Left cardiac atrium (tissue), 4 donors: ENCODE results near the gene TIGIT. TPM values are rescaled to one million over a fixed set of nuclear protein-coding genes. Genes with fewer than 3 reads are reported as not detected.
"Not testable (repeated sequence)": the region's sequence is repeated elsewhere in the genome, so short reads cannot be mapped to it uniquely, and the experiment has no call there.

ENCODE experiments used
- ATAC-seq, 2 donors: fragments of 200-7000 bp; cut with Tn5 transposase; one replicate each; pipeline ENCODE4 v1.9.1; 2020; ENCODE audit warnings: mild to moderate bottlenecking in 2 of 2, moderate library complexity in 2 of 2
- DNase-seq: peaks from one replicate; pipeline ENCODE4 v3.0.0-alpha.2; 2020
- intact Hi-C, 2 donors: fragments of 100-400 bp; cut with DNase I; formaldehyde crosslinking; loops; one replicate each; pipeline versions ENCODE4 v1.14.1 to v1.15.1; 2022 to 2023
- long read RNA-seq: library from polyadenylated mRNA; unstranded; transcript quantifications from one replicate; pipeline ENCODE4 v2.0.0, GENCODE V29; 2021
- total RNA-seq, 2 donors: library from RNA; stranded (reverse); fragmentation: NEBNext Ultra II Directional; extraction: Animal tissue kit (Norgen Biotek cat#: 25700); gene quantifications; one replicate each; pipeline ENCODE4 v1.2.1, GENCODE V29; 2021
- donor health status: DM: no; HTN: yes; CAD: no.
- donor health status: DM: no; HTN: yes; CAD: no; lungs with severe emphysema.
- donor health status: DM: yes; HTN: yes; CAD: no.
- donor health status: Dilated cardiomyopathy.

TIGIT gene
- under 1 TPM in 1 of 2 donors, not detected in 1; 0.13 TPM for total RNA-seq
- long read RNA-seq: 0 reads

DNA sequence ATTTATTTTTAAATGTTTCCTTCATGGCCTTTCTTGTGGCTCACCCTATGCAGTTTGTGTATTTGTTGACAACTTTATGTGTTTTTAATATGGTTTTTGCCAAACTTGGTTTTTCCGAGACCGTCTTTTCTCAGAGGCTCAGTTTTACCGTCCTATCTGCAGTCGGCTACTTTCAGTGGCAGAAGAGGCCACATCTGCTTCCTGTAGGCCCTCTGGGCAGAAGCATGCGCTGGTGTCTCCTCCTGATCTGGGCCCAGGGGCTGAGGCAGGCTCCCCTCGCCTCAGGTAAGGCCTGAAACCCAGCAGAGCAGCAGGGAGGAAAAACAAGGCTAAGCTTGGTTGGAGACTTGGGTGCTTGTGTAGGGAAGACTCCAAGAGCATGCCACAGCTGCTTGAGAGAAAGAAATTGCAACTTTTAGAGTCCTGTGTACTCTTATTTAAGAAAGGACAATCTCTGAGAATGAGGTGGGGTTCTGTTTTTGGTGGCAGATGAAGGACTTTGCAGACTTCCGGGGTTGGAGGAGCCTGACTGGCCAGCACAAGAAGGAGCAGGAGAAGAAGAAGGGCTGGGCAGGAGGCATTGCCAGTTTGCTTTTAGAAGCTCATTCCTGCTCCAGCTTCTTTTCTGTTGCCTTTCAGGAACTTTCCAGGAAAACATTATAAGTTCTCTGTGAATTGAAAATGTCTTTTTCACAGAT lies at the start of gene TIGIT:
TSS of gene TIGIT (plus strand) at position 191 of the 698 bp plus-strand sequence. CDS start at position 225, 34 bp downstream.
- DNase-seq: no peak
- ATAC-seq: no peak
- intact Hi-C loops: no loop called here

DNA sequence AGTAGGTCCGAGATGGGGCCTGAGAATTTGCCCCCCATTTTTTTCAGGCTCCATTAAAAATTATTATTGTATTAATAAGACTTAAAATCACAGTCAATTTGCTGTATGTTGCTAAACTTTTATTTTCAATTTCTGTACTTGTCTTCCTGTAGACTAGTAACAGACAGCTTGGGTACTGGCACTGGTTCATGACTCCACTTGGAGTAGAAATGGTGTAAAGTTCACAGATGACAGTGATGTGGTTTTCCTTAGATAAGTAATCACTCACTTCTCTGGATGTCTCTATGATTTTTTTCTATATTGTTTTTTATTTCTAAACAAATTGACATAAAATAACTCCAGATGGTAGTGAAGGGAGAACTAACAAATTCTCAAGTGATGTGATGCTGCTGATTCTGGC lies 40.9 kb upstream of the TIGIT start:
- DNase-seq (no peak), ATAC-seq (no peak)
- intact Hi-C loops: no loop called here

DNA sequence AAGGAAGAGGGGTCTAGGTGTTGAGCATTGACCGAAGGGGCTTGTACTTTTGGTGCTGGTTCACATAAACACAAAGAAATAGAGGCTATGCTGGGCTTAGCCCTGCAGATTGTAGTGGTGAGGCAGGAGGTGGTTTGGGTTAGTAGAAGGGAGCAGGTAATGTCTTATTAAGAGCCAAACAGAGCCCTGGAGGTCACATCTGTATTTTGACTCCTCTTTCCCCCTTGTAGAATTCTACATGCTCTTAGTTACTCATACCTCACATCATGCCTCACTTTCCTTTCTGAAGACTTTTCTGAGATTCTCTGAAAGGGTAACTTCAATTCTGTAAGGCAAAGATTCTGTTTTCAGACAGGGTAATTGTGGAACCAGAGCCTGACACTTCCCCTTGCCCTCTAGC lies 40.3 kb upstream of the TIGIT start:
- ATAC-seq: no peak
- DNase-seq: no peak
- intact Hi-C loops: no loop called here

- ATAC-seq (no peak), DNase-seq (no peak)
- intact Hi-C loops: no loop called here
These were observed 34.3 kb upstream of the TIGIT start for GRCh38 chr3:114259566-114259965.

DNA sequence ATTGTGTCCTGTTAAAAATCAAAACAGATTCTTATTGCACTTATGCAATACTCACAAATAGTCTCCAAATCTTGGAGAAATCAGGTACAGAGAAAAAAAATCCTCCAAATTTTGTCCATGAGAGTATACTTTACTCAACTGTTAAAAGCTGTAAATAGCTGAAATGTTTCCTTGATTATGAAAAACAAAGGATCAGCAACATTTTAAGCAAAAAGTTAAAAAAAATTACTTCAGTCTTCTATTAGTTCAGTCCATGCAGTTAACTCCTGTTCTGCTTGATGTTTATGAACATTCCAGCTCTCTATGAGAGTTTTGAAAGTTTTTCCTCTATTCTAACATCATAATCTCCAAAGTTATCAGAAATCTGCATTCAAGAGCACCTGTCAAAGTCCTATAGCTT lies 33.7 kb upstream of the TIGIT start:
- ATAC-seq (no peak), DNase-seq (no peak)
- intact Hi-C loops: no loop called here

- intact Hi-C loops: no loop called here
- DNase-seq (no peak), ATAC-seq (no peak)
These were observed 23.8 kb upstream of the TIGIT start for GRCh38 chr3:114270019-114270418.

DNA sequence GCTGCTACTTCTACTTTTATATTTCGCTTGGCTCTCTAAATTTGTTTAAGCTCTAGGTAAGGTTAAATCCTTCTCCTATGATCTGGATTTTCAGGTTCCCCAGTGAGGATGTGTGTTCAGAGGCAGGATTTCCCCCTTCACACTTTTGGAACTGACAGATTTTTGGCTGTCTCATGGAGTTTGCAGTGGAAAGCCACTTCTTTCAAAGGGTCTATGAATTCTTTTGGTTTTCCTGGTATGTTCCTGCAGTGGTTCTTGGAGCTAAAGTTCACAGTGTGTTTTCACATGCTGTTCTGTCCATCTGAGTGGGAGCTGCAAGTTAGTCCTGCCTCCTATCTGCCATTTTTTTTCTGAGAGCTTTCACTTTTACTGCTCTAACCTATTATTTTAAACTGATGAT lies 21.6 kb upstream of the TIGIT start:
- DNase-seq: no peak
- intact Hi-C loops: no loop called here
- no peak for ATAC-seq

GRCh38 chr3:114274929-114275328 lies 18.9 kb upstream of the TIGIT start:
- DNase-seq (no peak), ATAC-seq (no peak)
- intact Hi-C loops: no loop called here

- ATAC-seq, intact Hi-C loops, DNase-seq: not testable (repeated sequence)
These were observed 17.0 kb upstream of the TIGIT start for GRCh38 chr3:114276856-114277255.

DNA sequence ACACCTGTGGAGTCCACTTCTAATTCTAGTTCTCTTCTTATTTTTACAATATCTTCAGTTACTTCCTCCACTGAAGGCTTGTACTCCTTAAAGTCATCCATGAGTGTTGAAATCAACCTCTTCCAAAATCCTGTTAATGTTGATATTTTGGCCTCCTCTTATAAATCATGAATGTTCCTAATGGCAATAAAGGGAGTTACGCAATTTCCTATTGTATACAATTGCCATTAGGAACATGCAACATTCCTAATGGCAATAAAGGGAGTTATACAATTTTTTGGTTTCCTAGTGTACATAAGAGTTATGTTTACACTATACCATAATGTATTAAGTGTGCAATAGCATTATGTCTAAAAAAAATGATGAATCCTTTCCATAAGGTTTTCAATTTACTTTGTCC lies 9.2 kb upstream of the TIGIT start:
- intact Hi-C loops: no loop called here
- DNase-seq (no peak), ATAC-seq (no peak)

- DNase-seq (no peak), ATAC-seq (no peak)
- intact Hi-C loops: no loop called here
These were observed 8.1 kb upstream of the TIGIT start for GRCh38 chr3:114285648-114286230.

DNA sequence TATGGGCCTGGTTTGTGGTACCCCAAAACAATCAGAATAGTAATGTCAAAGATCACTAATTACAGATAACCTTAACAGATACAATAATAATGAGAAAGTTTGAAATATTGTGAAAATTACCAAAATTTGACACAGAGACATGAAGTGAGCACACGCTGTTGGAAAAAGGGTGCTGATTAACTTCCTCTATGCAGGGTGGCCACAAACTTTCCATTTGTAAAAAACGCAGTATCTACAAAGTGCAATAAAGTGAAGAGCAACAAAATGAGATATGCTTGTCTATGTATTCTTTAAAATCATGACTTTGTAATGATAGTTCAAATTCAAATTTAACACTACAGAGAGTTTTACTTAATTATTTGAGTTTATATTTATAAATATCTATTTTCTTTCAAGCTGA lies 7.6 kb upstream of the TIGIT start:
- intact Hi-C loops: no loop called here
- DNase-seq (no peak), ATAC-seq (no peak)

GRCh38 chr3:114290911-114291901 lies 2.6 kb upstream of the TIGIT start:
- DNase-seq: peak; percentile 40
- peak; percentile 47 to 79 for ATAC-seq
- intact Hi-C loops: no loop called here

GRCh38 chr3:114294940-114295480 lies 1.2 kb downstream of the TIGIT start:
- ATAC-seq: no peak
- intact Hi-C loops: no loop called here
- no peak for DNase-seq

DNA sequence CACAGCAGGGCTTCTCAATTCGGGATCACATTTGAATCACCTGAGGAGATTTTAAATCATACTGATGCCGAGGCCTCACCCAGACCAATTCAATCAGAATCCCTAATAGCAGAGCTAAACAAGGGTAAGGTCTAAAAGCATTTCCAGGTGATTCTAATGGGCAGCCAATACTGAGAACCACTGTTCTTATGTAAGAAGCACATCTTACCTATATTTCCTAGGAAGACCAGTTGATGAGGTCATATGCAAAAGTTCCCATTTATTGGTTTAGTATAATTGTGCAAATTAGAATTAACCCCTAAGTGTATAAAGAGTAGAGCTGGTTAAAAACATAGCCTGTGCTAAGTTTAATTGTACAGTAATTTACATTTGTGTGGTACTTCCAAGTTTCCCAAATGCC lies 2.1 kb downstream of the TIGIT start:
- intact Hi-C loops: no loop called here
- DNase-seq: no peak
- ATAC-seq: no peak

- intact Hi-C loops: no loop called here
- ATAC-seq: no peak
- DNase-seq: no peak
These were observed 5.6 kb downstream of the TIGIT start for GRCh38 chr3:114299421-114299820.

- DNase-seq (no peak), ATAC-seq (no peak)
- intact Hi-C loops: no loop called here
These were observed 6.3 kb downstream of the TIGIT start for GRCh38 chr3:114299941-114300624.

DNA sequence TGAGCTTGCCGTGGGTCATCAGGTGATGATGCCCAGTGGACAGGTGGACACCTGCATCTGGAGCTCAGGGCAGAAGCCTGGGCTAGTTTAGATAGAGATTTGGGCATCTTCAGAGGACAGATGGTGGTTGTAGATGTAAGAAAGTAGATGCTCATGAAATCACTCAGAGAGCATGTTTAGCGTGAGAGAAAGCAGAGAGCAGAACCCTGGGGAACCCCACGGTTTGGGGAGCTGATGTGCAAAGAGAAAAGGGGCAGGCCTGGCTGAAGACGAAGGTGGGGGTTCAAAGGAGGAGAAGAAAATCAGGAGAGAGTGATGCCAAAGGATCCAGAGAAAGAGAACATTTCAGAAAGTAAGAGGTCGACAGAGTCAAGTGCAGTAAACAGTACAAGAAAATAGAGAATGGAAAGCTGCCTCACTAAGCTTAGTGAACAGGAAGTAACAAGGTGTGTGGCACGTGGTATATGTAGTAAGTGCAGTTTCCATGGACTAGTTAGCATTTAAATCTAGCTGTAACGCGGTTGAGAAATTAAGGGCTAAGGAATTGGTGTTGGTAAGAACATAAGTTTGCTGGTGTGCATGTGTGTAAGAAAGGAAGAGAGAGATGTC lies 13.5 kb downstream of the TIGIT start:
- ATAC-seq: peak in 1 of 2 donors; percentile 61
- no peak for DNase-seq
- intact Hi-C loops: no loop called here

DNA sequence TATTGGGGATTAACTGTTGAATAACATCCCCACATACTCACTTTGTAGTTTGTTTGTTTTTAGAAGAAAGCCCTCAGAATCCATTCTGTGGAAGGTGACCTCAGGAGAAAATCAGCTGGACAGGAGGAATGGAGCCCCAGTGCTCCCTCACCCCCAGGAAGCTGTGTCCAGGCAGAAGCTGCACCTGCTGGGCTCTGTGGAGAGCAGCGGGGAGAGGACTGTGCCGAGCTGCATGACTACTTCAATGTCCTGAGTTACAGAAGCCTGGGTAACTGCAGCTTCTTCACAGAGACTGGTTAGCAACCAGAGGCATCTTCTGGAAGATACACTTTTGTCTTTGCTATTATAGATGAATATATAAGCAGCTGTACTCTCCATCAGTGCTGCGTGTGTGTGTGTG lies 14.0 kb downstream of the TIGIT start:
- intact Hi-C loops: no loop called here
- DNase-seq (no peak), ATAC-seq (no peak)
